ENCODE measurements around the gene FNDC10.
"Not testable (repeated sequence)": the region's sequence is repeated elsewhere in the genome, so short reads cannot be mapped to it uniquely, and the experiment has no call there.

Gene FNDC10

DNA sequence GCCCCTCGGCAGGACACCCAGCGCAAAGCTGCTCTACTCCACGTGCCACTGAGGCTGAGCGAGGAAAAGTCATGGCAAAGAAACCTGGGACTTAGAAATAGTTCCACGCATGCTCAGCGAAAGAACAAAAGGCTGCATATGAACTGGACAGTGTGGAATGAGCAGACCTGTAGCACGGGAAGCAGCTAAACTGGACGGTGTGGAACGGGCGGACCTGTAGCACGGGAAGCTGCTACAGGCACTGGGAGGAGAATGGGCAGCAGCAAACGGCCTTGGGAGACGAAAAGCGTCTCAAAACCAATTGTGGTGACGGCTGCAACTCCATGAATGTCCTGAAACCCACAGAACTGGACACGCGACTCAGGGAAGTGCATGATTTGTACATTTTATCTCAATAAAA lies 40.9 kb downstream of the FNDC10 start:
- H3K36me3 Mint-ChIP-seq (ENCODE audit: low read depth), result peaks cover 78% of the 10 kb centered on the region
- H3K27ac Mint-ChIP-seq, result peak overlapping the region; percentile 64
- peaks cover 9% of the 10 kb centered on the region for H3K4me1 Mint-ChIP-seq (ENCODE audit: low read depth)
- no peaks in the 10 kb centered on the region for H3K27me3 Mint-ChIP-seq
- H3K9me3 Mint-ChIP-seq, result no peaks in the 10 kb centered on the region
- H3K4me3 Mint-ChIP-seq, result no peak overlapping the region
- DNase-seq, result no peak

DNA sequence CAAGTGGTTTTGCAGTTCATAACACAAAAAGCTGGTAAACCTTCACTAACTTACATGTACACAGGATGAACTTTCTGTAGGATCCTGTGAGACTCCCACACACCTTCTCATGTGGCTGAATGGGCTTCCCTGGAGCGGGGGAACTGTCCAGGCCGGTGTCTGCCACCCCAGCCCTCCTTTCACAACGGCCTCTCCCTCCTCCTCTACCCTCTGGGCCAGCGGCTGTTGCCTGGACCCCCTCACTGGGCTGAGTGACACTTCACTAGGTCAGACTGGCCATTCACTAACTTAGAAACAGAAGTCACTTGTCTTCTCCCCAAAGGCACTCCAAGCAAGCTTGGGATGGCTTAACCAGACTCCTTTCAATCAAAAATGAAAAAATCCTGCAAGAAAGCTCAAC lies 41.3 kb downstream of the FNDC10 start:
- Mint-ChIP-seq H3K4me3 (no peak overlapping the region), H3K36me3 (ENCODE audit: low read depth) (peaks cover 78% of the 10 kb centered on the region), H3K27ac (peak overlapping the region; percentile 64), H3K27me3 (no peaks in the 10 kb centered on the region), H3K4me1 (ENCODE audit: low read depth) (peaks cover 11% of the 10 kb centered on the region), H3K9me3 (no peaks in the 10 kb centered on the region)
- no peak for DNase-seq

DNA sequence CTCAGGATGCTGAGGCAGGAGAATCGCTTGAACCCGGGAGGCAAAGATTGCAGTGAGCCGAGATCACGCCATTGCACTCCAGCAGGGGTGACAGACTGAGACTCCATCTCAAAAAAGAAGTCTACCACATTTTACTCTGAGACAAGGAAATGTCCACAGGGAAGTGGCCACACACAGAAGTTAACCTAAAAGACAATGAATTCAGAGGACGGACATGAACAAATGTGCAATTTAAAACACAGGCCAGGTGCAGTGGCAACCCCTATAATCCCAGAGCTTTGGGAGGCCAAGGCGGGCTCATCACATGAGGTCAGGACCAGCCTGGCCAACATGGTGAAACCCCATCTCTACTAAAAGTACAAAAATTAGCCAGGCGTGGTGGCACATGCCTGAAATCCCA lies 42.2 kb downstream of the FNDC10 start:
- not testable (repeated sequence) for DNase-seq, H3K27me3 Mint-ChIP-seq, H3K27ac Mint-ChIP-seq, H3K9me3 Mint-ChIP-seq, H3K4me3 Mint-ChIP-seq
- H3K36me3 Mint-ChIP-seq (ENCODE audit: low read depth), result peaks cover 69% of the 10 kb centered on the region
- H3K4me1 Mint-ChIP-seq (ENCODE audit: low read depth), result peaks cover 11% of the 10 kb centered on the region

DNA sequence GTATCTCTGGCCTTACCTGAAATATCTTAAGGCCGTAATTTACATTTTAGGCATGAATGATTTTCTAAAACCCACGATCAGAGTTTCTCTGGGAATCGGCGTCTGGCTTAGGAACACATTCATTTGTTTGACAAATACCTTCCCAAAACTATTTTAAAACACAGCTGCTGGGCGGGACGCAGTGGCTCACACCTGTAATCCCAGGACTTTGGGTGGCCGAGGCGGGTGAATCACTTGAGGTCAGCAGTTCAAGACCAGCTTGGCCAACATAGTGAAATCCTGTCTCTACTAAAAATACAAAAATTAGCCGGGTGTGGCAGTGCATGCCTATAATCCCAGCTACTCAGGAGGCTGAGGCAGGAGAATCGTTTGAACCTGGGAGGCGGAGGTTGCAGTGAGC lies 43.0 kb downstream of the FNDC10 start:
- H3K27ac Mint-ChIP-seq, H3K27me3 Mint-ChIP-seq, H3K9me3 Mint-ChIP-seq, H3K4me3 Mint-ChIP-seq, DNase-seq: not testable (repeated sequence)
- H3K4me1 Mint-ChIP-seq (ENCODE audit: low read depth), result peaks cover 12% of the 10 kb centered on the region
- peaks cover 64% of the 10 kb centered on the region for H3K36me3 Mint-ChIP-seq (ENCODE audit: low read depth)

DNA sequence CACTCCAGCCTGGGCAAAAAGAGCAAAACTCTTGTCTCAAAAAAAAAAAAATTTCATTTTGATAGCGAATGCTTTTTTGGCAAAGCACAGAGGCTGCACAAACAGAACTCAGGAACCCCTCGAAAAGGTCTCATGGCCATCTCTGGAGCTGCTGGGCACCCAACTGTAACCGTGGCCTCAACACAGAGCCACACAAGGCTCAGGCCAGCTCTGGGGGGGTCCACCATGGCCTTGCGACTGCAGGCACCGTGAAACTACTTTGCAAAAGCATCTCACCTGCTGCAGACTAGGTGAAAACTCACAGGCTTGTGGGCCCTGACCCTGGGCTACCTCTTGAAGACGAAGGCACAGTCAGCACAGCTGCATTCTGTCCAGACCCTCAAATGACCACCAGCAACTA lies 43.4 kb downstream of the FNDC10 start:
- H3K4me1 Mint-ChIP-seq (ENCODE audit: low read depth), result peaks cover 13% of the 10 kb centered on the region

DNA sequence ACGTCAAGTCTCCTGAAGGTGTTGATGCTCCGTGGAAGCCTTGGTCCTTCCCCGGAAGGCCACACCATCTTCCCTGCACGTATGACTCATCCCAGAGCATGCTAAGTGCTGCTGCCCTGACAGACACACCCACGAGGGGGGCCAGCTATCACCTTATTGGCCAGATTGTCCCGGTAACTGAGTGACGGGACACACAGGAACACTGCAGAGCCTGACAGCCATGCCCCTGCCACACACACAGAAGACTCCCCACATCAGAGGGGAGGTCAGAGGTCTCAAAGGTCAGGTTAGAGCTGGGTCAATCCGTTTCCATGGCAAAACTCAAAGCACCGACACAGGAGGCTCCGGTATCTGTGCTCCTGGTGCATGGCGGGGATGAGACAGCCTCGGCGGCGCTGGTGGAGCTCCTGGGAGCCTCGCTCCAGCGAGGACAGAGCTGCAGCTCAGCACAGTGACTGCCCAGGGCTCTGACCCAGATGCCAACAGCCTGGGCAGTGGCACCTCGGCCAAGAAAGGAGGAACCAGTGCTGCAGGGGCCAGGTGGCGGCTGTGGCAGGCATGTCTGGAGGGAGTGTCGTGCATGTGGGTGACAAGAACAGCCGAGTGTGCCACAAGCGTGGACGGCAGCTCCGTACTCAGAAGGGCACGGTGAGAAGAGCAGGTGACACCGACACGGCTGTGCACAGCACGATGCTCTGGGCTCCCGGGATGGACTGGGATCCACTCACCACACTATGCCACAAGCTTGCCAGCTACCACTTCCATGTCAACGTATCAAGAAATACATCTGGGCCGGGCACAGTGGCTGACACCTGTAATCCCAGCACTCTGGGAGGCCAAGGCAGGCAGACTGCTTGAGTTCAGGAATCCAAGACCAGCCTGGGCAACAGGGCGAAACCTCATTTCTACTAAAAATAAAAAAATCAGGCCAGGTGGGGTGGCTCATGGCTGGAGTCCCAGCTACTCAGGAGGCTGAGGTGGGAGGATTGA lies 44.7 kb downstream of the FNDC10 start:
- Mint-ChIP-seq H3K36me3 (ENCODE audit: low read depth) (peaks cover 52% of the 10 kb centered on the region), H3K4me3 (no peak overlapping the region), H3K9me3 (no peaks in the 10 kb centered on the region), H3K4me1 (ENCODE audit: low read depth) (peaks cover 13% of the 10 kb centered on the region), H3K27ac (peak overlapping the region; percentile 61), H3K27me3 (no peaks in the 10 kb centered on the region)
- no peak for DNase-seq

More for the DNA sequence above, 43.4 kb downstream of the FNDC10 start:
- no peak overlapping the region for H3K4me3 Mint-ChIP-seq
- H3K9me3 Mint-ChIP-seq, result no peaks in the 10 kb centered on the region
- H3K27ac Mint-ChIP-seq, result no peak overlapping the region
- DNase-seq, result no peak
- no peaks in the 10 kb centered on the region for H3K27me3 Mint-ChIP-seq
- H3K36me3 Mint-ChIP-seq (ENCODE audit: low read depth), result peaks cover 63% of the 10 kb centered on the region

DNA sequence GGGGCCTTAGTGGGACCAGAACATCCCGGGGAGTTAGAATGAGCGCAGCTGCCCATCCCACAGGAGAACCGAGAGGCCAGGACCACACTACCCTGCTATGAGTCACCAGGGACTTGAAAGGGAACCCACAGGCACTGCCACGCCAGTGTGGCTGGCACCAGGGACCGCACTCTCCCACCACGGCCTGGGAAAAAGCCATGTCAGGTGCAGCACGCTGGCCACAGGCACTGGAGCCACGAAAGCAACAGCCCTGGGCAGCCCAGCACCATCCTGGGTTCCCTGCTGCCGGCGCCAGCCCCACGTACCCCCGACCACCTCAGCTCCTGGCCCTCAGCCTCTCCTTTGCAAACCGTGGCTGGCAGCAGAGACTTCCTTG lies 45.4 kb downstream of the FNDC10 start:
- peaks cover 45% of the 10 kb centered on the region for H3K36me3 Mint-ChIP-seq (ENCODE audit: low read depth)
- no peak overlapping the region for H3K4me3 Mint-ChIP-seq
- no peak for DNase-seq
- H3K4me1 Mint-ChIP-seq (ENCODE audit: low read depth), result peaks cover 13% of the 10 kb centered on the region
- no peaks in the 10 kb centered on the region for H3K27me3 Mint-ChIP-seq
- peak overlapping the region; percentile 61 for H3K27ac Mint-ChIP-seq
- H3K9me3 Mint-ChIP-seq, result no peaks in the 10 kb centered on the region

DNA sequence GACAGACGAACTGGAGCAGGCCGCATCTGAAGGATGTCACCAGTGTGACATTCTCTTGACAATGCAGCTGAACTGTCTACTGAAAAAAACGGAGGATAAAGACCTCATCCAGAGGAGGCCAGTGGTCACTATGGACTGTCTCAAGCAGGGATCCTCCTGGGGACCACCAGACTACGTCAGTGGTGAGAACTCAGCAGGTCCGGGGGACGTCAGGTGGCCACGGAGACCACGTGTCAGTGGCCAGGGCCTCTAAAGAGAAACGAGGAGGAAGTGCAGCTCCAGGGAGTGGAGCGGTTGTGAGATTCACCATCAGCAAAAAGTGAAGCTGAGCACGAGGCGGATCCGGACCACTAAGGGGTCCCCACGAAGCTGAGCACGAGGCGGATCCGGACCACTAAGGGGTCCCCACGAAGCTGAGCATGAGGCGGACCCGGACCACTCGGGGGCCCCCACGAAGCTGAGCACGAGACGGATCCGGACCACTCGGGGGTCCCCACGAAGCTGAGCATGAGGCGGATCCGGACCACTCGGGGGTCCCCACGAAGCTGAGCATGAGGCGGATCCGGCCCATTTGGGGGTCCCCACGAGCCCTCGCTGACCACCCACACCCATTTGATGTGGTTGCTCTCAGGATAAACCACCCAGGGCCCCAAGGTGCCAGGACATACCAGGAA lies 46.0 kb downstream of the FNDC10 start:
- DNase-seq, result no peak
- no peaks in the 10 kb centered on the region for H3K9me3 Mint-ChIP-seq
- no peaks in the 10 kb centered on the region for H3K27me3 Mint-ChIP-seq
- peaks cover 13% of the 10 kb centered on the region for H3K4me1 Mint-ChIP-seq (ENCODE audit: low read depth)
- no peak overlapping the region for H3K4me3 Mint-ChIP-seq
- H3K27ac Mint-ChIP-seq, result peak overlapping the region; percentile 71
- peaks cover 41% of the 10 kb centered on the region for H3K36me3 Mint-ChIP-seq (ENCODE audit: low read depth)

DNA sequence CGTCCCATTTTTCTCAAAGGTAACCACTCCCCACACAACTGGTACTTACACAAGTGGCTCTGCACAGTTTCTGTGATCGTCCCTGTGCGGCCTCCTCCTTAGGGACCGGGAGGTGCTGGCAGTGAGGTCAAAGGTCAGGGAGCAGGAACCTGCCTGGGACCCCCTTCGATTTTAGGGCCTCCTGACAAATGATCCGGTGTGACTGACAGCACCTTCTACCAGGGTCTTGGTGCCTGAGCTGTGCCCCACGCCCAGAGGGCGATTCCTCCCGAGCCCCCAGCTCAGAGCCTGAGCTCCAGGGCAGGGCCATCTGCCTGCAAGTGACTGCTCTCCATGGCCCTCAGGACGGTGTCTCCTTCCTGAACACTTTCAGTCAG lies 47.7 kb downstream of the FNDC10 start:
- H3K27ac Mint-ChIP-seq, result peak overlapping the region; percentile 37
- peaks cover 41% of the 10 kb centered on the region for H3K36me3 Mint-ChIP-seq (ENCODE audit: low read depth)
- no peak for DNase-seq
- H3K9me3 Mint-ChIP-seq, result no peaks in the 10 kb centered on the region
- no peak overlapping the region for H3K4me3 Mint-ChIP-seq
- H3K27me3 Mint-ChIP-seq, result no peaks in the 10 kb centered on the region
- H3K4me1 Mint-ChIP-seq (ENCODE audit: low read depth), result peaks cover 12% of the 10 kb centered on the region

DNA sequence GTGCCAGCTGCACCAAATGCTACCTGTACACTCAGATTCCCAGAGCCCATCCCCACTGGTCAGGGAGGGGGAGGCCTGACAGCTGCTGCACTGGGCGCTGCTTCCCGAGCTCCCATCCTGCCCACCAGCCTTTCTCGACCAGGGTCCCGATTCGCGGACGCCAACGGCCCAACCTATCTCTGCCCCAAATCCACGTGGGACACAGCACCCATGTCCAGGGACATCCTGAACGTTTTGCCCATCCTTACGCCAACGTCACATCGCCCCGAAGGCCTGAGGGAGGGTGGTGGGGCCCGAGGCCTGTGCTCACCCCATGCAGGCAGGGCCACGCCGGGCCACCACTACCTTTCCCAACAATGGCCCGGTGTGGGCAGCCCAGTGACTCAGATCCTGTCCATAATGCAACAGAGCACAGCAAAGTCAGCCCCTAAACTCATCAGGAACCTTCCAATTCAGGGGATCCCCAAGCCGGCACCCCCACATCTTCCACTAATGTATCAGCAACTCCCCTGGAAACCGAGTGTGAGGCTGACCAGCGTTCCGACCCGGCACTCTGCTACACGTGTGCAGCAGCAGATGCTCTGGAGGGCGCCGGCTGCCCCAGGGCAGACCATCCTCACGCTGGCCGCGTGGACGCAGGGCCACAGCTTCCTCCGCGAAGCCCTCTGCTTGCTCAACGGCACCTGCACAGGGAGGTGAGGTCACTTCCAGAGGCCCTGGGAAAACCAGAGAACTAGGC lies 48.2 kb downstream of the FNDC10 start:
- no peak for DNase-seq
- H3K27ac Mint-ChIP-seq, result peak overlapping the region; percentile 52
- peaks cover 40% of the 10 kb centered on the region for H3K36me3 Mint-ChIP-seq (ENCODE audit: low read depth)
- no peaks in the 10 kb centered on the region for H3K9me3 Mint-ChIP-seq
- no peak overlapping the region for H3K4me3 Mint-ChIP-seq
- H3K27me3 Mint-ChIP-seq, result no peaks in the 10 kb centered on the region
- peaks cover 12% of the 10 kb centered on the region for H3K4me1 Mint-ChIP-seq (ENCODE audit: low read depth)

DNA sequence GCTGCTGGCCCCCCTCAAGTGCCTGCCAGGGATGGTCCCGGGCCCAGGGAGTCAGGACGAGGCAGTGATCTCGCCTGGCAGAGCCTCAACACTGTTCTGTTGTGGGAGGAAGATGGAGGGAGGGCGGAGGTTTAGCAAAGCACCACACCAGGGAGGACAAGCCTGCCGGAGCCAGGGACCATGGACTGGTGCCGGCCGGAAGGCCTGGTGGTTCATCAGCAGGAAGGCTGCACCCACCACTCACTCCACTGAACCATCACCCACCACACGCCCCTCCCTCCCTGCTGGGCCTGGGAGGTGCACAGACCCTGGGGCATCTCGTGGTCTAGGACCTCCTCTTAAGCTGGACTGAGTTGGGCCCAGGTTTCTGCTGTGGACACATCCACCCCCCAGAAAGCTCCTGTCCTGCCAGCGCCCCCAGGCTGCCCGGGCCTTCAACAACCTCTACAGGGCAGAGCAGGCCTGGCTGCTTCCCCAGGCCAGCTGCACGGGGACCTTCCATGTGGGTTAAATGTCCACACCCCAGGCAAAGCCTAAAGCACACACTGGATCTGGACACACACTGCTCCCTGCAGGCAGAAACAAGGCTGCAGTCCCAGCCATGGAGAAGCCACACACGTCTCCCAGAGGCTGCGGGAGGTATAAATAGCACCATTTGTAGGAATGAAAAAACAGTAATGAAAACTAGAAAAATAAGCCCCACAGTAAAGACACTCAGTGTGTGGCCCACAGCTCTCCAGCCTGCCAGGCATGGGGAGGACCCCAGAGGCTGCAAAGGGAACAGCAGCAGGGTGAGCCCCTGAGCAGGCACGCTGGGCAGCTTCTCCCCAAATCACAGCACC lies 49.1 kb downstream of the FNDC10 start:
- Mint-ChIP-seq H3K27ac (no peak overlapping the region), H3K27me3 (no peaks in the 10 kb centered on the region), H3K9me3 (no peaks in the 10 kb centered on the region), H3K4me1 (ENCODE audit: low read depth) (peaks cover 12% of the 10 kb centered on the region), H3K36me3 (ENCODE audit: low read depth) (peaks cover 38% of the 10 kb centered on the region), H3K4me3 (no peak overlapping the region)
- no peak for DNase-seq

DNA sequence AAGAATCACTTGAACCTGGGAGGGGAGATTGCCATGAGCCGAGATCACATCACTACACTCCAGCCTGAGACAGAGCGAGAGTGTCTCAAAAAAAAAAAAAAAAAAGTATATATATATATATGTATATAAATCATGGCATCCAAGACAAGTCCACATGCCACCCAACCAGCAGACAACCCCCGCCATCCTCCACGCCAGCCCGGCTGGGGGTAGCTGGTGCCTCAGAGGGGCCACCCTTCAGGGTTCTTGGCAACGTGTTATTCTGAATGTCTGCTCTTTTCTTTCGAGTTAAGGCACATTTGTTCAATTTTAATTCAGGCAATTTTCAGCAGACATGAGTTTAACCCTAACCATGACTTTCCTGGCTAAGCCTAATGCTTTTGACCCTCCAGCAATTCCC lies 49.8 kb downstream of the FNDC10 start:
- no peak for DNase-seq
- no peaks in the 10 kb centered on the region for H3K9me3 Mint-ChIP-seq
- H3K4me3 Mint-ChIP-seq, result no peak overlapping the region
- peaks cover 37% of the 10 kb centered on the region for H3K36me3 Mint-ChIP-seq (ENCODE audit: low read depth)
- H3K27me3 Mint-ChIP-seq, result no peaks in the 10 kb centered on the region
- H3K27ac Mint-ChIP-seq, result no peak overlapping the region
- H3K4me1 Mint-ChIP-seq (ENCODE audit: low read depth), result peaks cover 9% of the 10 kb centered on the region

DNA sequence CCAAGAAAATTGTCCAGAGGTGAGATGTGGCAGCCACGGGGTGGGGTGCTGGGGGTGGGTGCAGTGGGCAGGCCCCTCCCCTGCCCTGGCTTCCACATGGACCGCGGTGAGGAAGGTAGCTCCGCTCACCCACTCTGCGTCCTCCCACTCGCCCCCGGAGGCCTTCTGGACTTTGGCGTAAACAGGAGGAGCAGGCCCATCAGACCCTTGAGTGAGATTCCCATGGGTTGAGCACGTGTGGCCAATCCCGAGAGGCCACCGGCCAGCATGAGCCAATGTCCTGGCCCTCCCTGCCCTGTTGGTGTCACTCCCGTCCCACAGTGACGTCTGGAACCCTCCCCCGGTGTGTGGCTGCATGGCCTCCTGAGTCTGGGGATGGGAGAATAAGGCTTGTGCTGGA lies 51.3 kb downstream of the FNDC10 start:
- peaks cover 39% of the 10 kb centered on the region for H3K36me3 Mint-ChIP-seq (ENCODE audit: low read depth)
- H3K9me3 Mint-ChIP-seq, result no peaks in the 10 kb centered on the region
- peak overlapping the region; percentile 33 for H3K27ac Mint-ChIP-seq
- no peak for DNase-seq
- H3K27me3 Mint-ChIP-seq, result no peaks in the 10 kb centered on the region
- H3K4me3 Mint-ChIP-seq, result no peak overlapping the region
- peaks cover 2% of the 10 kb centered on the region for H3K4me1 Mint-ChIP-seq (ENCODE audit: low read depth)
